AG08395 (cell line): ENCODE results near the gene PPP1R10.
A peak's percentile ranks its signal among the peaks of the same experiment; 100 is the strongest.

Experiments used
- DNase-seq: peaks from one replicate; pipeline ENCODE4 v3.0.0; 2012; ENCODE audit warnings: mixed read lengths, low spot score

Gene PPP1R10

DNA sequence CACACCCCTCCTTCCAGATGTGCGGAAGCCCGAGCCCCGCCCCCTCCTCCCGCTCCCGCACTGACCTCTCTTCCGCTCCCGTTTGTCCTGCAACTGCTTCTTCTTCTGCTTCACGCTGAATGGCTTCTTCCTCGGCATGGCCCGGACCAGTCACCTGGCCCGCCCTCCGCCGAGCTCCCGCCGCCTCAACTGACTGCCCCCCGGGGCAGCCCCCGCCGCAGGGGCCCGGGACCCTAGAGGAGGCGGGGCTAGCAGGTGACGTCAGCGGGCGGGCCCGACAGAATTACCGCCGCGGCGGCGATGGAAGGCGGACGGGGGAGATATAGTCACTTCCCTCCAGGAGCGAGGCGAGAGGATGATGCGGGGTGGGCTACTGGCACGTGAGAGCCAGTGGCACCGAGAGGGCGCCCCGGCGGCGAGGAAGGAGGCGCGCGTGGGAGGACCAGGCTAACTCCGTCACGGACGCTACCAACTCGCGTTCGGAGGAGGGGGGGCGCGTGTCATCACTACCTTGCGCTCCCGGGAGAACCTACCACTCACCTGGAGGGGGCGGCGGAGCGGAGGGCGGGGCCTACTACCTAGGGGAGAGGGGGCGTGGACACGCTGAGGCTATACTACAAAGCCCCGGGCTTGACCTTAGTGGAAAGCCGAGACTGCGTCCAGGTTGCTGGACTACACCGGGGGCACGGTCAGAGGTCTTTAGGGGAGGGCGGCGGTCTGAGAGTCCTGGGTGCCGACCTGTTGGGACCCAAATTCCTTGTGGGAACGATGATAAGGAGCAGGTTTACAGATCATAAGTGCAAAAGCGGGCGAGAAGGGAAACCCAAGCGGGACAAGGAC lies 60.8 kb downstream of the PPP1R10 start, which contains the start of gene GNL1:
TSS of gene GNL1 (minus strand) at position 424 of the 840 bp plus-strand sequence. CDS start at position 138, 286 bp downstream.
- peak; percentile 87 for DNase-seq

DNA sequence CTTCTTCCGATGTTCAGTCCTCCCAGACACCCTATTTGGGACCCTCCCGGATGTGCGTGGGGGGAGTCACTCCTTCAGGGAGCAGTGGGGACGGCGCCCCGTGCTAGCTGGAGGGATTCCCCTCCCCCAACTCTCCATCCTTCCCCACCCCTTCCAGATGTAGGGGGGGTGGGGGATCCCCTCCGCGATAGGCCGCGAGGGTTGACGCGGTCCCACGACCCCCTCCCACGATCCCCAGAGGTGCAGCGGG lies 61.3 kb downstream of the PPP1R10 start:
- no peak for DNase-seq

DNA sequence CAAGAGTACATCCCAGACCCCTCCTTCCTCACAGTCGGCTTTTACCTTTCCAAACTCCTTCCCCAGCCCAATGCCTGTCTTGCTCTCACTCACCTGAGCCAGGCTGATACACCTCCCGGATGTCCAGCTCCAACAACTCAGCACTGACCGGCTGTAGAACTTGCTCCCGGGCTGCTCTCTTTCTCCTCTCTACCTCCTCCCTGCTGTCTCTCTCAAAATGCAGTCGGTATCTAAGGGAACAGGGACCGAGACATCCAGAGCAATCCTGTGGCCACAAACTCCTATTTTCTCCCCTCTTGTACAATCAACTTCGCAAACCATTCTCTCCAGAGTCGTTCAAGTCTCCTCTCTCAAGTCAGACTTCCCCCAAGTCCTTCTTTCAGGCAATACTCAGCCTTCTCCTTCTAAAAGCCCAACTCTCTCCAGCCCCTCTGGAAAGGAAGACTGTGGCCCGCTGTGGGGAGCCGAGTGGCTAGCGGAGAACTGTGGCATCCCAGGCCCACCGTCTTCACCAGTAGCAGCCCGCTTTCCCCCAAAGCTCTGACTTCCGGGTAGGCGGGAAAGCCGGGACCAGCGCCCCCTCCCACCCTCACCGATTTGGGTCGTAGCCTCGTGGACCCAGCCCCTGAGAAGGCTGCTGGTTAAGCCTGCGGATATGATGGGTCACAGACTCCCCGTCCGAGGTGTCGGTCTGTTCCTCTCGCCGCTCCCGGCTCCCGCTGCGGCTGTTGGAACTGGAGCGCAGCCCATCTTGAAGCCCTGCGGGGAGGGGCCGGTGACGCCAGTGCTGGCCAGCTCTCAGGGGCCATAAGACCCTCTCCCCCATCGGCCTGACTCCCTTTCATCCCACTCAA lies 61.9 kb downstream of the PPP1R10 start:
- DNase-seq = peak; percentile 26

DNA sequence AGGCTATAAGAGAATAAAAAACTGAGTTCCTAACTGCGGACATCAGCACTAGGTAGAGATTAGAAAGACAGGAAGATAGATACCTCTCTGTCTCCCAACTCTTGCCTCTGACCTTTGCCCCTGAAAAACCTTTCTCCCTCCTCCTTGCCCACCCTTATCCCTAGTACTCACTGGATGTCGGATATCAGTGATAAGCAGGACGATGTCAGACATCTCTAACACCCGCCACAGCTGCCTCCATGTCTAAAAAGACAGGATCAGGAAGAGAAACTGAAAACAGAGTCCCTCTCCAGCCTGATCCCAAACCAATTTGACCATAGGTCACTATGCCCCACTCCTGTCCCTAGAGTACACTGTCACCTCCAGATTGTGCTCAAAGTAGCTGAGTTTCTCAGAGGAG lies 62.6 kb downstream of the PPP1R10 start:
- no peak for DNase-seq
